Fibroblast of pulmonary artery (primary cell): ENCODE results near the gene DEGS2.
A peak's percentile ranks its signal among the peaks of the same experiment; 100 is the strongest.

ENCODE experiments used
- DNase-seq: peaks from one replicate; pipeline ENCODE4 v3.0.0-alpha.2; 2010; ENCODE audit warnings: low read depth
- H3K4me3 ChIP-seq: replicated peaks from 2 replicates; pipeline ENCODE4 v1.5.1; 2011; ENCODE audit warnings: low read depth, mild to moderate bottlenecking, control low read depth, low read length, moderate library complexity
- TF ChIP-seq, protein P1 (sequence below): IDR thresholded peaks from 2 replicates; pipeline ENCODE4 v1.5.1; 2011; ENCODE audit warnings: mild to moderate bottlenecking, control low read depth, low read length, inconsistent platforms; ENCODE audit errors: missing control alignments

DEGS2 gene

DNA sequence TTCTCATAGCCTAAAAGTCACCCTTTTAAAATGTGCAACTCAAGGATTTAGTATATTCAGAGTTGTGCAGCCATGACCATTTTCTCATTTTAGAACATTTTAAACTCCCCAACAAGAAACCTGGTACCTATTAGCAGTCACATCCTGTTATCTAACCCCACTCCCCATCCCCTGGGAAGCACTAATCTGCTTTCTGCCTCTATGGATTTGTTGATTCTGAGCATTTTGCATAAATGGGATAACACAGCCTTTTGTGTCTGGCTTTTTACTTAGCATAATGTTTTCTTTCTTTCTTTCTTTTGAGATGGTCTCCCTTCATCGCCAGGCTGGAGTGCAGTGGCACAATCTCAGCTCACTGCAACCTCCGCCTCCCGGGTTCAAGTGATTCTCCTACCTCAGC lies 40.9 kb upstream of the DEGS2 start:
- H3K4me3 ChIP-seq, result no peak overlapping the region
- no peak for DNase-seq
- TF ChIP-seq, protein P1, sequence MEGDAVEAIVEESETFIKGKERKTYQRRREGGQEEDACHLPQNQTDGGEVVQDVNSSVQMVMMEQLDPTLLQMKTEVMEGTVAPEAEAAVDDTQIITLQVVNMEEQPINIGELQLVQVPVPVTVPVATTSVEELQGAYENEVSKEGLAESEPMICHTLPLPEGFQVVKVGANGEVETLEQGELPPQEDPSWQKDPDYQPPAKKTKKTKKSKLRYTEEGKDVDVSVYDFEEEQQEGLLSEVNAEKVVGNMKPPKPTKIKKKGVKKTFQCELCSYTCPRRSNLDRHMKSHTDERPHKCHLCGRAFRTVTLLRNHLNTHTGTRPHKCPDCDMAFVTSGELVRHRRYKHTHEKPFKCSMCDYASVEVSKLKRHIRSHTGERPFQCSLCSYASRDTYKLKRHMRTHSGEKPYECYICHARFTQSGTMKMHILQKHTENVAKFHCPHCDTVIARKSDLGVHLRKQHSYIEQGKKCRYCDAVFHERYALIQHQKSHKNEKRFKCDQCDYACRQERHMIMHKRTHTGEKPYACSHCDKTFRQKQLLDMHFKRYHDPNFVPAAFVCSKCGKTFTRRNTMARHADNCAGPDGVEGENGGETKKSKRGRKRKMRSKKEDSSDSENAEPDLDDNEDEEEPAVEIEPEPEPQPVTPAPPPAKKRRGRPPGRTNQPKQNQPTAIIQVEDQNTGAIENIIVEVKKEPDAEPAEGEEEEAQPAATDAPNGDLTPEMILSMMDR, result no peak

DNA sequence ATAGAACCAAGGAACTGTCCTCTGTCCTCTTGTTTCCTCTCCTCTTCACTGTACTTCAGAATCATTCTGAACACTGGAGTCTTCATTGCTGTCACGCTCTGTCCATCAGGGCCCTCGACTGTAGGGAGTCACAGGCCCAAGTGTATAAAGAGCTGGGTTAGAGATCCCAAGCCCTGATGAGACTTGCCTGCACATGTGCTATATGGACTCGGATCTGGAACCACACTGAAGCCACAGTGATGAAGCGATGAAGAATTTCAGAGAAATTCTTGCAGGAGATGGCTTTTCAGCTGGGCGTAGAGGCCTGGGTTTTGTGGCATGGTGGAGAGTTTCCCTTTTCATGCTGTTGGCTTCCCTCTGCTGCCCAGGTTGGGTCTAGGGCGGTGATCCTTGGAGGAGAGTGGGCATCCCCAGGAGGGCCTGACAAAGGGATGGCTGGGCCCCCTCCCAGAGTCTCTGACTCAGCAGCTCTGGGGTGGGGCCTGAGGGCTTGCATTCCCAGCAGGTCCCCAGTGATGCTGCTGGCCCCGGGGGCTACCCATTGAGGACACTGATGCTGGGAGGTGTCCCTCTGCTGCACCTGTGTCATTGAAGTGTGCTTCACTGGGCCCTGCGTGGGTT lies 39.9 kb upstream of the DEGS2 start:
- TF ChIP-seq, protein P1, result no peak
- H3K4me3 ChIP-seq, result no peak overlapping the region
- DNase-seq, result no peak

DNA sequence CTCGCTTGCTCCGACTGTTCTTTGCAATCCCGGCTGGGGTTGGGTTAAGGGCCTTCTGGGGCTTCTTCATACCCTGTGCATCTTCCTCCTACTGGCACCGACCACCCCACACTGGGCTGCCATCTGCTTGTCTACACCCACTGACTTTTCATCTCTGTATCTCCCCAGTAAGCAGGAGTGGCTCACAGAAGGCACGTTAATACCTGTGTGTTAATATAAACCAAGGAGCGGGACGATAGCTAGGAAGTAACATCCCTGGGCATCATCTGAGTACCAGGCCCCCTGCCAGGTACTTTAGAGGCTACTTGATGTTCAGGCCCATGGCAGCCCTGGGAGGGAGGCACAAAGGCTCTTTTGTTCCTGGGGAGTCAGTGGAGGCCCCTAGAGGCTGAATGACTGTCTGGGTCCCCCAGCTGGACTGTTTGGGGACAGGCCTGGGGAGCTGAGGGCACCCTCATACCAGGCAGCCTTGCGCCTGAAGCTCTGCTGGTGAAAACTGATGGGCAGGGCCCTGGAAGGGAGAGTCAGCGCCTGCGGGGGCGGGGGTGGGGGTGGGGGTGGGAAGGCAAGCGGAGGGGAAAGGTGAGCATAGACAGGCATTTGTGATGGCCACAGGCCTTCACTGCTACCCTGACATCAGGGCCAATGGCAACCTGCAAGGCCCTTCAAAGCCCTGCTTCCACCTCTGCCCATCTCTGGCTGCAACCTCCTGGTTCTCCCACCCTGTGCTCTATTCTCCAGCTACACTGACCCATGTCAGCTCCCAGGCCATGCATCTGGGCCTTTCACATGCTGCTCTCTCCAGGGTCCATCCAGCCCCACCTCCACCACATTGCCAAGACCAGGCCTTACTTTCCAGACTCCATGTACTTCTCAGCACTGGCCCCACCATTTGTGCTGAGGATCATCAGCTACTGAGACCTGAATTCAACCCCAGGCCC lies 34.2 kb upstream of the DEGS2 start:
- DNase-seq, result no peak
- TF ChIP-seq, protein P1, result no peak
- peak overlapping the region; percentile 54 for H3K4me3 ChIP-seq

DNA sequence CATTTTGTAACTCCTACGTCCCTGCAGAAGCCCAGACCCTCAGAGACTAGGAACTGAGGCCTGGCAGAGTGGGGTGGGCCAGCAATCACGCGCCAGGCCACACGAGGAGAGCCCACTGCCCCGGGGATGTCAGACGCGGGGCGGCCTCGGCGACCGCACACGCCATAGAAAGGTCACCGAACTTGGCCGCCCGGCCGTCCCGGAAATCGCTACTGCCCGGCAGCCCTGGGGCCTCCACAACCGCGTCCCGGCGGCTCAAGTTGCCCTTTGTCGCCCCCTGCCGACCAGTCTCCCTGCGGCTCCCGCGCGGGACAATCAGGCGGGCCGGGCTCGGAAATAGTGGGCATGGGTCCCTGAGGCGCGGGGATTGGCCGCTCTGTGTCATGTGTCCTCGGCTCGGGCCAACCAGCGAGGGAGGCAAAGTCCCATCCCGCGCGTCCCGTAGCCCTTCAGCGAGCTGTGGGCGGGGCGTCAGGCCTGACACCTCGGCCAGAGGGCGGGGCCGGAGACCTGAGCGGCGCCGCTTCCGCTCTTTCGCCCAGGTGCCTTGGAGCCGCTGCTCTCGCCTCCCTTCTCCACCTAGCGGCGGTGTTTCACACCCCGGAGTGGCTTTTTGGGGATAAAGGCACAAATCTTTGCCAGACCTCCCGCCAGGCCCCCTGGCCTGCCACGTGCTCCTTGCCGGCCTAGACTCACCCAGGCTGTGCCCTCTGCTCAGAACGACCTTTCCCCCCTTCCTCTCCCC lies 33.4 kb upstream of the DEGS2 start:
- TF ChIP-seq, protein P1, result peak; percentile 68
- peak; percentile 97 for DNase-seq
- peak overlapping the region; percentile 54 for H3K4me3 ChIP-seq

DNA sequence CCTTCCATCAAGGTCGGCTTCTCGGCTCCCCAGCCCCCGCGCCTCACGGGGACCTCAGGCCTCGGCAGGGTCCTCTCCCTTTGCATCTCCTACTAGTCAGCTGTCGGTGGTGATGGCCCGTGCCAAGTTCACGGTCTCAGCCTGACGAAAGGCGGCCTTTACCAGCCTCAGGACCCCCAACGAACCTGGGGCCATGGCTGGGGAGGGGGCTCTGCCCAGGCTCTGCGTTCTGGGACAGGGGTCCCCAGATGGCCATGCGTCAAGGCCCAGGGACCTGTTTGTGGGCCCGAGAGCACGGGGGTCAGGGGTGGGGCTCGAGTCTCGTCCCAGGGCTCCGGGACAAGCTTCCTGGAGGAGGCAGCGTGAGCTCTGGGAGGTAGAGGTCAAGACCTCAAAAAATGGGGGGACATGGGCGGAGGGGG lies 32.8 kb upstream of the DEGS2 start:
- no peak for DNase-seq
- H3K4me3 ChIP-seq, result peak overlapping the region; percentile 46
- TF ChIP-seq, protein P1, result no peak

DNA sequence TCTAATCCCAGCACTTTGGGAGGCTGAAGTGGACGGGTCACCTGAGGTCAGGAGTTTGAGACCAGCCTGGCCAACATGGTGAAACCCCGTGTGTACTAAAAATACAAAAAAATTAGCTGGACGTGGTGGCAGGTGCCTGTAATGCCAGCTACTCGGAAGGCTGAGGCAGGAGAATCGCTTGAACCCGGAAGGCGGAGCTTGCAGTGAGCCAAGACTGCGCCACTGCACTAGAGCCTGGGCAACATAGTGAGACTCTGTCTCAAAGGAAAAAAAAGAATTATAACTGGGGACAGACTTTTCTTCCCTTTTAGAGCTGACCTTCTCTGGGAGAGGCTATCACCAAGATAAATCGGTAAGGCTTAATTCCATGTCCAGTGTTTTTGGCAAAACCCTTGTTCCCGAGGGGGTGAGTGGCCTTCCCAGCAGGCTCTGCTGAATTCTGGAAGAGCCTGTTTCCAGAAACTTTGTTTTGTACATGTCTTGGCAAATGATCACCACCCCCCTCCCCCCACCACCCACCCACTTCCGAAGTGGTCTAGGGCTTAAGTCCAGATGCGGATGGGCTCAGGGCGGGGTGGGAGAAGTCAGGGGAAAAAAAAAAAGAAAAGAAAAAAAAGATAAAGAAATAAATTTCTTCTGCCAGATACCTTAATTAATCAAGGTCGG lies 32.3 kb upstream of the DEGS2 start:
- H3K4me3 ChIP-seq, result no peak overlapping the region
- TF ChIP-seq, protein P1, result no peak
- no peak for DNase-seq
